HG03432 (cell line): Measurements from ENCODE around the gene MRPL36.

Source experiments
- ATAC-seq: cut with Tn5 transposase; IDR thresholded peaks from one replicate; pipeline ENCODE4 v1.9.1; 2021; ENCODE audit warnings: mild to moderate bottlenecking, moderate library complexity; ENCODE audit not compliant: unreplicated experiment

Gene MRPL36

DNA sequence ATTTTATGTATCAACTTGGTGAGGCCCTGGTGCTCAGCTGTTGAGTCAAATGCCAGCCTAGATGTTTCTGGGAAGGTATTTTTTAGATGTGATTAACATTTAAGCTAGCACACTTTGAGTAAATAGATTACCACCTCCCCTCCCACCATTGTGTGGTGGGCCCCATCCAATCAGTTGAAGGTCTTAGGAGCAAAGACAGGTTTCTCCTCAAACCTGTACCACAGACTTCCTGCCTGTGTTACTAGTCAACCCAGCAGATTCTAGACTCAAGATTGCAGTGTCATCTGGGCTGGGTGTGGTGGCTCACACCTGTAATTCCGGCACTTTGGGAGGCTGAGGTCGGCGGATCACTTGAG is 33.8 kb downstream of the MRPL36 start:
- ATAC-seq = no peak

DNA sequence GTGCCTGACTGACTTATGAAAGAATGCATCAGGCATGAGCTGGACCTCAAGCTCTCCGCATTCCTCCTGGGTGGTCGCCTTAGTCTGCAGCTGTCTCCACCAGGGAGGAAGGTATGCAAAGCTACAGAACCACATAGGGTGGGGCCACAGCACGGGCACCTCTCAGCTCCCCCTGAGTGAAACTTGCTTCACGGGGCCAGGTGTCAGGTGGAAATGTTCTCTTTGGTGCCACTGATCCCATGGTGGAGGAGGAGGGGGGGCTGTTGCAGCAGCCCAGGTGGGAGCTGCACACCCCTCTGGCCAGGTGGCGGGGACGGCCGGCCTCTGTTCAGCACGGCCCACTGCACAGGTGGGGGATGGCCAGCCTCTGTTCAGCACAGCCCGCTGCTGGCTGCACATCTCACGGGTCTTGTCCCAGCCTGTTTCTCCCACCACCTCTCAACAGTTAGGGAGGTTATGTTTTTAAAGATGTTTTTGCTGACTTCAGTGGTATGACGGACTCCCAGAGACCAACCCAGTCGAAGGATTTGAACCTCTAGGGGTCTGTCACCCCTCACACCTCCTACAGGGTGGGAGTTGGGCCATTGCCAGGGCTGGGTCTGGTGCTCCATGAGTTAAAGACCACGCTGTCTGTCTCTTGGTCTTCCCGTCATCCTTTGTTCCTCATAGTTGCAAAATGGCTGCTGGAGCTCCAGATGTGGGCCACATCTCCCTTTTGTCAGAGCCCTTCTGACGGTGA is 34.3 kb downstream of the MRPL36 start:
- ATAC-seq = no peak

DNA sequence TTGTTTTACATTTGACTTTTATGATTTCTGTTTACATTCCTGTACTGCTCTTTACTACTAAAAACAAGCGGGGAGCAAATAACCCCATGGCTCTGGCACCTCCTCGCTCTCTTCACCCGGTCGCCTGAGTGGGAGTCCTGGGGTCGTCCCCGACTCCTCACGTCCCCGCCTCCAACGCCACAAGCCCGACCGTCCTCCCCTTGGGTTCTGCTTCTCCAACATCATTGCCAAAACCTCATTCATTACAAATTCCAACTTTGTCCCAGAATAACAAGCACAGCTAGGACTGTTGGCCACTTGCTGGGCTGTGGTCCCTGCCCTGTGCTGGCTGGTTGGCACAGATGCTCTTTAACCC is 35.1 kb downstream of the MRPL36 start:
- no peak for ATAC-seq

DNA sequence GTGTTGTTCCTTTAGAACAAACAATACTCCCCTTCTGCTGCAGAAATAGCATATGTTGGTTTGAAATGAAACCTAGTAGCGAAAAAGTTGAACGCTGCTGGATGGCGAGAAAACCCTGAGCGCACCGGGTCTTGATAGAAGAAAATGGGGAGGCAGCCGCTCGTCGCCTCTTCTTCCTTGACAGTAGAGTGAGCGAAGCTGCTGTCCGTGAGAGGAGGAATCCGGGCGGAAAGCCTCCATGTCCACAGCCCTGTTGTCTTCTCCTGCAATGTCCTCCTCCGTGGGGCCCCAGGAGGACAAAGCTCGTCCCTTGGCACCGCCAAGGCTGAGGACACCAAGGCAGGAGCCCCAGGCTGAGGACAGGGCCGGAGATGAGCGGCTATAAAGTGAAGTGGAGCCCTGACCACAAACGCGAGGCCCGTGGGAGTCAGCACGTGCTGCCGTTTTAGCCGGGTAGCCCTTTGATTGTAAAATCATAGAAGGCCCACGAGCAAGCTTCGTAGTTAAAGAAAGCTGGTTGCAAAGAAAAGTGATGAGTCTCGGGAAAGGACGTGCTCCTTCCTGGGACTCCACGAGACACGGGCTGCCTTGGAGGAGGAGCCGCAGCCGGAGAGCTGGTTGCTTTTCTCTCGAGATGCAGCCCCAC is 35.6 kb downstream of the MRPL36 start:
- ATAC-seq = no peak

DNA sequence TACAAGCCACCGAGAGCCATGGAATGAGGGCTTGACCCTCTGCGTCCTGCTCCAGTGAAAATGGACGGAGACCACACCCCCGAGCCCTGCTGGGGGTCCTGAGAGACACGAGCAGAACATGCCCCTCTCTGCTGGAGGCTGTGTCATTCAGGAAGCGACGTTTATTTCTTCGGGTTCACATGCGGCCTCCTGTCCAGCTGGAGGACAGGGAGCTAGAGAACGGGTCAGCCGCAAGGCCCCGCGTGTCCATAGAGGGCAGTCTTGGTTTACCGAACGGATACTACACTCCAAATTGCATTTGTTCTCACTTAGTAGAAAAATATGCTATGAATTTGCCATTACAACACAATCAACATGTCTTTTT is 36.1 kb downstream of the MRPL36 start:
- ATAC-seq = no peak

DNA sequence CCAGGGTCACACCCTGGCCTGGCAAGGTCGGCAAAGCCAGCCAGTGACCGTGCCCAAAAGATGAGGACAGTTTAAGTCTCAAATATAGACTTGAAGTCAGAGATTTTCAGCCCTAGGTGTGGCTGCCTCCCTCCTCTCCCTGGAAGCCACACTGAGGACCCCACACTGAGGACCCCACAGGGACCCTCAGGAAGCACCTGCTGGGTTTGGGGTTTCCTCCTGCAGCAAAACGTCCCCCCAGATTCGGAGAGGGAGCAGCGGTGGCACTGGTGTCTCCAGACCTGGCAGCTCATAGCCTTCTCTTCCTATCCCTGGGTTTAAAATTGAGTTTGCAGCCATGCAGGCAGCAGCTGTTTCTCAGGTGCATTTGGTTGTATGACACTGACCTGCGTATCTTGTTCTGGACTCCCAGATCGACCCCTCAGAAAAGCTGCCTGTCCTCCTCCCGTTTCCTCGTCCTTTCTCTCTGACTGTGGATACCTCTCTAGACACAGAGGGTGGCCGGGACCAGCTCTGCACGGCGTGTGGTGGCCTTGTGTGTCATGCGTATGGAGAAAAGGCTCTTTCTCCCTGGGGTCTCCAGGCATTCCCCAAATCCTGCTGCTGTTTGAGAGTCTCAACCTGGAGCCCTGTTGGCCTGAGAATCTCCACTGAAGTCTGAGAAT is 36.6 kb downstream of the MRPL36 start:
- ATAC-seq = no peak

DNA sequence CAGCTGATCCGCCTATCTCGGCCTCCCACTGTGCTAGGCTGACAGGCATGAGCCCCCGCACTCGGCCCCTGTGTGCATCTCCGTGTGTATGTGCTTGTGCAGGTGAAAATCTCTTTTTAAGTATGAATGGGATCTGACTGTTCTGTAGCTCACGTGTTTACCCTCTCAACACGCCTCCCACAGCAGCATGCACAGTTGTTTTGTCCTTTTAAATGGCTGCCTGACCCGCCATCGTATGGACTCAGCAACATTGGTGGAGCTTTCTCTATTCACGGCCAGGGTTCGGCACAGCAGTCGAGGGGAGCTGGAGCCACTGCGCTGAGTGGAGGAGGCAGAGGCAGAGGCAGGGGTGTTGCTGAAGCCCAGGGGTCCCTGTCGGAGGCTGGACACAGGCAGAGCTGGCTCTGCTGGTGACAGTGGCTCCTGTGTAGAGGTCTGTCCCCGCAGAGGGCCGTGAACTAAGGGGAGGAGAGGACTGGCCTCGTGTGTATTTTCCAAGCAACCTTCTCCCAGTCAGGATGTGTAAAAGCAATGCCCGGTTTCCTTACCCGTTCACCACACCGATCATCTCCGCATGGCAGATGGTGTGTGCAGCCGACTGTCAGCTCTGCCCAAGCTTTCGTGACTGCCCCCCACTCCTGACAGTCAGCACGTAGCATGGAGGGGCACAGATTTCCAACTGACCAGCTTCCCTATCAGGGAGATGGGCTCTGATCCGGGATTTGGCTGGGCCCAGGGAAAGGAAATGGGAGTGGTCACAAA is 37.3 kb downstream of the MRPL36 start:
- no peak for ATAC-seq

DNA sequence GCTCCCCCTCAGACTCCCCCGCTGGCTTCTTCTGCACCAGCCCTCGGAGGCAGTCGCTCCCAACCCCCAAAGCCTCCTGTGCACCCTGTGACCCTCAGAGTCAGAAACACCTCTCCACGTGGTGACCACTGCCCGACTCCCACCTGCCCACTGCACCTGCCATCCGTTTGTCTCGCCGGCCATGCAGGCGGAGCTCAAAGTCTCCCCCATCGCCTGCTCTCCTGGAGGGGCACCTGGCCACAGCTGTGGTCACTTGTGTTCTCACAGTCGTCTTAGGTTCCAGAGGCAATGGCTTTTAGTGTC is 38.2 kb downstream of the MRPL36 start:
- ATAC-seq = no peak

DNA sequence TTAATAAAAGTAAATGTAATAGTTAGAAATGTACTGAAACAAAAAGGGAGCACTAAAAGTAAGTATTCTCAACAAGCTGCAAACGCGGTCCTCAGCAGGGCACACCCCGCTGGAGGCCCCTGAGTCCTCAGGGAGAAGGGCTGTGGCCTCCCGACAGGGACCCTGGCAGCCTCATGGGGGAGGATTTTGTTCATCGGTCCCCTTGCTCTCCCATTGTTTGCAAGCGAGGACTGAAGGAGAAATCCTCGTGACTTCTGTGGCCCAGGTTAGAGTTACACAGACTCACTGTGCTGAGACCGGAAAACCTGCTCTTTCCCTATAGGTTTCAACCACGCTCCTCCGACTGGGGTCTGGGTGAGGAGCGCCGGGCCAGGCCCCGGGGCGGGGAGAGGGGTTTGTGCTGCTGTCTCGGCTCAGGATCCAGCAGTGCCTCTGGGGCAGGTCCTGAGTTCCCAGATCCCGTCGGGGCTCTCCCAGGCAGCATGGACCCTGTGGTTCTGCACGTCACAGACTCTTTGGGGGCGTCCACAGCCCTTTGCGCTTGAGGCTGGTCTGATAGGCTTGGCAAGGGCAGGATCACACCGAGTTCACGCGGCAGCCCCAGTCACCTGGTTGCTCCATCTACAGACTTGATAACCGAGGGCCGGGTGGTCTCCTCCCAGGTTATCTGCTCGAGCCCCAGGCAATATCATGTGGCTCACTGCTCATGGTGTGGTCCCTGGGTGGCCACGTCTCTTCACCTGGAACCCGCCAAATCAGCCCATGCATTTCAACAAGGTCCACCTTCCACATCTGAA is 38.8 kb downstream of the MRPL36 start:
- ATAC-seq = no peak

DNA sequence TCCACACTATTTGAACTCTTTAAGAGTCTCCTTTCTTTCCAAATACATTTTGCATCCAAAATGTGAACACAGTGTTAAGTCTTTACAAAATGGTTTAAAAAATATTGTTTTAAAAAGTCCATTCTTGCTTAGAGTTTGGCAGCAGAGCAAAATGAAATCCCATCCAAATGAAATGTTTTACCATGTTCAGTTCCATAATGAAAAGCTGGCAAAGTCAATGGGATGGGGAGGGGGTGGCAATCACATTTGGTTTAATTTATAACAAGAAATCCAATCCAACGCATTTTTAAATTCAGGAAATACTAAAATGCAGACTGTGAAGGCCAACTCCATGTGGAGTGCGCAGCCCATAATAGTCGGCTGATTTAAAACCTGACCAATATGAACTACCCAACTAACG is 39.4 kb downstream of the MRPL36 start:
- no peak for ATAC-seq

DNA sequence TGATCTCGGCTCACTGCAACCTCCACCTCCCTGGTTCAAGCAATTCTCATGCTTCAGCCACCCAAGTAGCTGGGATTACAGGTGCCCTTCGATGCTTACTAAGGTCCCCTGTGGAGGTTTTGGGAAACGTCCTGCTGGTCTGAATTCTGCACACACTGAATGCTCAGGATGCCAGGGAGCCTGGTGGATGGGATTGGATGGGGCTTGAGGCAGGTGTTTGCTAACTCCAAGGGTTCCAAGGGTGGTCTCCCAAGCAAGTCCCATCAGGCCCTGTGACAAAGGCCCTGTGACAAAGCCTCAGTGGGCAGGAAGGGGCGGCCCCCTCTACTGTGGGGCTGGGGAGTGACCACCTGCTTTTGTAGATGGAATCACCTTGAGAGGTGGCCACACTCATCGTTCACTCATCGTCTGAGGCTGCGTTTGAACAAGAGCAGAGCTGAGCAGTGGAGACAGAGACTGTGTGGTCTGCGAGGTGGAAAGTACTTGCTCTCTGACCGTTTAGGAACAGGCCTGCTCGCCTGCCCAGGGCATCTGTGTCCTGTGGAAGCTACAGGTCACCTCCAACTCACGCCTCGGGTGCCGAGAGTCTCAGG is 40.2 kb downstream of the MRPL36 start:
- ATAC-seq = no peak

DNA sequence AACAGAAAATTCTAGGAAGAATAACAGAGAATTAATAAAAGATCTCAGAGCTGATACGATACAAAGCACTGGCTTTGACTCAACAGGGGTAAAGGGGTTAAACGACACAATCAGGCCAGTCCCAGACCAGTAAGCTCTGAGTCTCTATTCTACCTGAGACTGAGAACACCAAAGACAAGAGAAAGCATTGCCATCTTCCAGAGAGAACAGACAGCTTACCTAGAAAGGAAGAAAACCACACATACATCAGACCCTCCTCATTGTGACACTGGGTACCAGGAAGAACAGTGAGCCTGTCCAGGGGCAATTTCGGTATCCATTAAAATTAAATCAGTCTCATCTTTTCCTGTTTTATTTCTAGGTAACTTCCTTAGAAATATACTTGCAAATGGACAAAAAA is 41.1 kb downstream of the MRPL36 start:
- ATAC-seq = no peak

DNA sequence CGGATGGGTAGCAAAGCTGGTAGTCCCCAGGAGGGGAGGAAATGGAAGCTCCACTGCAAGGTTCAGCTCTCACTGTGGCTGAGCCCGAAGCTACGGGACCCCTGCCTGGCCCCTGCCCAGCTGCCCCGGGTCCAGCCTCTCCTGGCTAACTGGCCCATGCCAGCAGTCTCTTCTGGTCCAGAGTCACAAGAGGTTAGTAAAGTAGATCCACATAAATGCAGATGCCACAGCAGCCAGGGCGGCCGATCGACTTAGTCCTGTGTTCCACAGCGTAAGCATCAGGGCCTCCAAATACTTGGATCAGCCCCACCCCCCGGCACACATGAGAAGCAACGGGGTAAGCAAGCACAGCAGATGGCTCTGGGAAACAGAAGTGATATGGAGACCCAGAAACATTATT is 42.1 kb downstream of the MRPL36 start:
- ATAC-seq = no peak

DNA sequence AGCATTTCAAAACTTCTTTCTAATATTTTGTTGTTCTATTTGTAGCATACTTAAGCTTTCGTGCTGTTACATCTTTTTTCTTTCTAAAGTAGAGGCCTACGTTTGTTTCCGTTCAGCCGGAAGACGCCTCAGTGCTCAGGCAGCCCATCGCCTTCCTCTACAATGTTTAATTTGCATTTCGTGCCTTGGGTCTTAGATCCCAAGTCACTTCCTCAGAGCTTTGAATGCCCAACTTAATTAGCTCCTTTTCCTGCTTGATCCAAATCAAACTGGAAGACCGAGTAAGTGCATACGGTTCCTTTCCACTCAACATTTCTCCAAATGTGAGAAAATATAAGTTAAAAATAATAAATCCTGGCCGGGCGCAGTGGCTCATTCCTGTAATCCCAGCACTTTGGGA is 43.2 kb downstream of the MRPL36 start:
- no peak for ATAC-seq

DNA sequence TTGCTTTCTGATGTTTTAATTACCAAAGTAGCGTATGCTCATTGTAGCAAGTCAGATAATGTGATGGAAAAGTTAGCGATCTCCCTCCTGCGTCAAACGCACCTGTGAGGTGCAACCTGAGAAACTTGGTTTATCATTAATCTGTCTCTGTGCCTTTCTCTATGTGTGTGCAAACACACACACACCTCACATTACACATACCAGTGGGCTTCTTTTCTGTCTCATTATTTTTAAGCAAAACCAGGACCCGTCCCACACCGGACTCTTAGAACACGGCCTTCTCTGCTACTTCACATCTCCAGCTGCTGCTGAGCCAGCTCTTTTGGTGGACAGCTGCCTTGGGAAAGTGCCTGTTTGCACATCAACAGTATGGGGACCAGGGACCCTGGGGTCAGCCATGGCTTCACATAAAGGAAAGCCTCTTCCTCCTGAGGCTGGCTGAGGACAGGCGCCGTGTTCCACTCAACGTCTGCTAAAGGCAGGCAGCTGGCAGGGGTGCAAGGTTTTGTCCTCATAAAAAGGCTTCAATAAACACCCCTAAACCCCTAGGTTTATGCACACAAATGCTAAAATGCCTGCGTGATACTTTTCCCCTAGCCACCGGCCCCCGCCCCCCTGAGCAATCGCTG is 44.2 kb downstream of the MRPL36 start:
- no peak for ATAC-seq

DNA sequence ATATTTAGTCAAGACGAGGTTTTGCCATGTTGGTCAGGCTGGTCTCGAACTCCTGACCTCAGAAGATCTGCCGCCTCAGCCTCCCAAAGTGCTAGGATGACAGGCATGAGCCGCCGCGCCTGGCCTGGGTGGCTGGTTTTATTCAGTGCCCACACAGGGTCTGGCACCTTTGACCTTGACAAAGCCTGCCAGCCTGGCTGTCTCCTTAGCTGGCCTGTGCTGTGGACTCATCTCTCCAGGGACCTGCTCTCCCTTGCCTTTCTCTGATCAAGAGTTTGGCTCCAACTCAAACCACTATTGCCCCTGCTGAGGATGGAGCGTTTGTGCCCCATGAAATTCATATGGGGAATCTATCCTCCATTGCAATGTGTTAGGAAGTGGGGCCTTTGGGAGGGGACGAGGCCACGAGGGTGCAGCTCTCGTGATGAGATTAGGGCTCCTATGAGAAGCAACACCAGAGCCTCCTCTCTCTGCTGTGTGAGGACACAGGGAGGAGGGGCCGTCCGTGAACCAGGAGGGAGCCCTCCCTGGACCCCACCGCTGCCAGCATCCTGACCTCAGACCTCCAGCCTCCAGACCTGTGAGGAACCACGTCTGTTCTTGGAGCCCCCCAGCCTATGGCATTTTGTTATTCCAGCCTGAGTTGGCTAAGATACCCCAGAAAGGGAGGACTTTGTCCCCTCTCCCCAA is 45.0 kb downstream of the MRPL36 start:
- no peak for ATAC-seq

DNA sequence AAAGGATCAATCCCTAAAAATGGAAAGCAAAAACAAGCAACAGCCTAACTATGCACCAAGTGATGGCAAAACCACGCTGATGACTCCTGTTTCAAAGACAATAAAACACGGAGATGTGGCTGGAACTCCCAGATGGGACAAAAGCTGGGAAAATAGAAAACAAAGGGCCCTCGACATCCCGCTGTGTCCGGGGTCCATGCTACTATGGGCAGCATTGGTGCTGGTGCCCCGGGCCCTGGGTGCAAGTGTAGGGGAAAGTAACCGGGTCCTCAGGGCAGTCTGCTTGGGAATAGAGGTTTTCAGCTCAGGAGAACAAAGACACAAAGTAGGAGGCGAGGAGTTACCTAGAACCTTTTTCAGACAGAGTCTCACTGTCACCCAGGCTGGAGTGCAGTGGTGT is 46.1 kb downstream of the MRPL36 start:
- no peak for ATAC-seq

DNA sequence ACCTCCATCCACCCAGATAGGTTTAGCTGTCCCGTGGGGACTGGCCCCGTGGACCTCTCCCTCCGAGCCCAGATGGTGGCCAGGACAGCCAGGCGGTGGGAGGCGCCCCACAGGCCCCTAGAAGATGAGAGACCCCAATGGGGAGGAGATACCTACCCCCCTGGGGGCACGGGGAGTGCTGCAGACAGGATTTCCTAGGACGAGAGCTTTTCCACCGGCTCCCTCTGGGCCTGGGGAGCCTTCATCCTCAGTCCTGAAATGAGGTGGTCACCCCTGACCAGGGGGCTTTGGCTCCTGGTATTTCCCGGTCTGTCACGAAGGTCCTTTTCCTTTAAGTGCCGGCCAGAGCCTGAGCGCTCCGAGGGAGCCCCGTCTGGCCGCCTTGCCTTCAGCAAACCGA is 46.8 kb downstream of the MRPL36 start:
- no peak for ATAC-seq

DNA sequence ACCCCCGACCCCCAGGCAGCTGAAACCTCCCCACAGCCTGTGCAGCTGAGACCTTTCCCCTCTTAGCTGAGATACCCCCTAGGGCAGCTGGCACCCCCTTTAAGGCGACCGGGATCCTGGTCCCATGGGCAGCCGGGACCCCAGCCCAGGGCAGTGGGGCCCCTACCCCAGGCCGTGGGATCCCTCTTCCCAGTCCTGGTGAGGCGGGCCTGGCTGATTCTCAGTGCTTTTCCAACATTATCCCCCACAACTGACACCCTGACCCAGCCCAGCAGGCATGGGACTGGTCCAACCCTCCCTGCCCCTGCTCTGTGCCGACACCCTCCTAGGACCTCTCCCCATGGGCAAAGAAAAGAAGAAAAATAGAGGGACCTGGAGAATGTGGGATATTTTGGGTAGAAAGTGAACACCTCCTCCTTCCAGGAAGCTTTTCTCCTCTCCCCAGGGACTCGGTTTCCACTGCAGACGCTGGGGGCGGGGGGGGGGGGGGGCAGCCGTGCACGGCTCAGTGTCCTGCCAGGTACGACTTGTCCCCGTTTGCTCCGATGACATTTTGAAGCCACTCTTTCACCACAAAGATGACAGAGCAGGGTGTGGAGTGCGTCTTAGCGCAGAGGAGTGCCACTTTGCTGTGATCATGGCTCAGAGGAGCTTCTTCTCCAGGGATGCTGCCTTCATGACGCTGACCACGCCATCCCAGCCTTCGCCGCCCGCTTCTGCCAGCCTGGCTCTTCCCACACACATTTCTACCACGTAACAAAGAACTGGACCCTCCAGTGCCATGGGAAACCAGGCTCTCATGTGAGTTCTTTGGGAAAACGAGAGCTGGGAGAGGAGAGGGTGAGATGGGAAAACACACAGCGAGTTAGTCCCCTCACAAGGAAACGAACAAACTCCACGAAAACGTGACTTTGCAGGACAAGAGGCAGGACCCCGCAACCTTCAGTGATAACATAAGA is 47.5 kb downstream of the MRPL36 start:
- ATAC-seq = no peak
